ENCODE measurements around the gene CEMIP2.
A peak's percentile ranks its signal among the peaks of the same experiment; 100 is the strongest.

The CEMIP2 gene

DNA sequence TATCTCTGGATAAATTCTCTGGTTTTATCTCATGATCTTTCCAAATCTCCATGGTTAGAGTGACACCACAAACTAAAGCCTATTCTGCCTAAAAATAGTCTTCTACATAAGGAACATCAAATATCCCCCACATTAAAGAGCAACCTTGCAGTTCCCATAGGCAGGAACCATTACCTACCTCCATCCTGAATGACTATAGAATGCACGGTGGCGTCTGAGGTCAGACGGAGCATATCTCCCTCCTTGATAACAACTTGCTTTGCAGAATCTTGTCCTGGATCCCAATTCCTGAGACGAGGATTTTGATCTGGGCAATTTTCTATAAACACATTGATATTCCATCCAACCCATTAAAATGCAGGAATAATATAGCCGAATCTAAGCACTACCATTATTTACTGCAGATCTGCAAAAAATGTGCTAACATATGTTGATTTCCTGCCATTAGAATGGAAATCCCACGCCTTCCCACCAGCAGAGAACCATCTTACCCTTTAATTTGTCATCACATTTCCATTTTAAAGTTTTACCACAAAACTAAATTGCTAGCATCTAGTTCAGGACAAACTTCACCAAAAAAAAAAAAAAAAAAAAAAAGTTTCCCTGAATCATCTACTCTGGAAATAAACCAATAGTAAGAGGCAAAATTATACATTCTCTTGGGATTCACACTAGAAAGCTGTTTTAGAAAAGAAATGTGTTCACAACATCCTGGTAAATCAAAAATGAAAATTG, 22.1 kb downstream of the CEMIP2 start:
- no peak for DNase-seq (ENCODE audit: low spot score)

DNA sequence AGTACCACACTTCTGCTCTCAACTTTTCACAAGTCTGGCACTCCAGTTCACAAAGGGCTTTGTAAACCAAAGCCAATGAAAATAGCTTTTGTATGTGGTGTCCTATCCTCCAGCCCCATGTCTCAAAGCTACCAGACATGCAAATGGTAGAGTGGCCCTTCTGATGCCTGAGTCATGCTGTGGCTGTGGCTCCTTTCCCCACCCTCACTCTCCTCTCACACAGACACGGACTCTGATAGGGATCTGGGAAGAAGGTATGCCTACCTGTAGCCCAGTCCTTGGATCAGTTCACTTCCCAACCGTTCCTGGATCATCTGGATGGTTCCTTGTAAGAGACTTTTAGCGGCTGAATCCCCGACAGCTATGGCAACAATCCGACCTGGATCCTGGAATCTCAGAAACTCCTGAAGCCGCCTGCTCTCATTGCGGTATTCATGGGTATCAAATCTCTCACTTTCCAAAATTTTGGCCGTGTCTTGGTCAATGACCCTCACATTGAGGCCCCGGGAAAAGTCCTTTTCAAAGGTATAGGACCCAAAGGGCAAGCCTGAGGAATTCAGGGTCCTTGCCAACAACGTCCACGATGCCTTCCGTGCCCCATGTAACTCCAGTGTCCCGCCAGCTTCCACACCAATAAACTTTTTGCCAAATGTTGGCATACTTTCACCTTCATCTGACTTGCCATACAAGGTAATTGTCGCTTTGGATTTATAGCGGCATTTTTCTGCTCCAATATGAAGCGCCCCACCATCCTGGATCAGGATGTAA, 23.4 kb downstream of the CEMIP2 start:
- no peak for DNase-seq (ENCODE audit: low spot score)

DNA sequence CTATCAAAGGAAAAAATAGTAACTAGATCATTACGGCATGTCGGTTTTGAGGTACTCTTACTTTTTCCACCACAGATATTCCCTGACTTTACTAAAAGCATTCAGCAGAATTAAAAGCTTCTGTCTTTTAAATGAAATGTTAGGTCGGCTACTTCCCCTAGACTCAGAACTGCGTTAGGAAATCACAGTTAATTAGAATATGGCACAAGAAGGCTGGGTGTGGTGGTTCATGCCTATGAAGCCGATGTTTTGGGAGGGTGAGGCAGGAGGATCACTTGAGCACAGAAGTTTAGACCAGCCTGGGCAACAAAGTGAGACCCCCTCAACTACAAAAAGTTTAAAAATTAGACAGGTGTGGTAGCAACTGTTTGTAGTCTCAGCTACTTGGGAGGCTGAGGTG, 24.4 kb downstream of the CEMIP2 start:
- DNase-seq (ENCODE audit: low spot score): no peak

DNA sequence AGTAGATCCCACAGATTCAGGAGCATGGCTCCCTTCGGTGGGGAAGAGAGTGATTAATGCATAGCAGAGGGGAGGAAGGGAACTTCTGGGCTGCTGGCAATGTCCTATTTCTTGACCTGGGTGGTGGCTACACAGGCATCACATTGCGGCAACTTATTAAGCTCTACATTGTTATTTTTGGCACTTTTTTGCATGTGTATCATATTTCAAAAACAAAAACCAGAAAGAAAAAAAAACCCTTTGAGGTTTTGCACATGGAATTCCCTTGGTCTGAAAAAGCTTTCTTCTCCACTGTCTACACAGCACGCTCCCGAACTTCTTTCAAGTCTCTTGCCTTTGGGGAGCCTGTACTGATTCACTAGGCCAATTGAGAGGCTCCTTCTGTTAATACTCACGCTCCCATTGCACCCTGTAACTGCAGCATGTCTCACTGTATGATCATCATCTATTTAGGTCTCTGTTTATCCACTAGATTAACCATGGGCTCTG, 25.1 kb downstream of the CEMIP2 start:
- DNase-seq (ENCODE audit: low spot score): no peak

DNA sequence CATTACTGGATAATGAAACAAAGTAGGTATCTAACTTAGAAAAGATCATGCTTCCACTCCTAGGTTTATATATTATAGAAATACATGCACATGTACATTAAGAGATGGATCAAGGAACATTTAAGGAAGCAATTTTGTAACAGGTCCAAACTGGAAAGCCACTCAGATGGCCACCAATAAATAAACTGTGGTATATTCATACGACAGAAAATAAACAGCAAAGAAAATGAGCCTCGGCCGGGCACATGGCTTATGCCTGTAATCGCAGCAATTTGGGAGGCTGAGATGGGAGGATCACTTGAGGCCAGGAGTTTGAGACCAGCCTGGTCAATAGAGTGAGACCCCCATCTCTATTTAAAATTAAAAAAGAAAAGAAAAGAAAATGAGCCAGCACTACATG, 25.6 kb downstream of the CEMIP2 start:
- no peak for DNase-seq (ENCODE audit: low spot score)

DNA sequence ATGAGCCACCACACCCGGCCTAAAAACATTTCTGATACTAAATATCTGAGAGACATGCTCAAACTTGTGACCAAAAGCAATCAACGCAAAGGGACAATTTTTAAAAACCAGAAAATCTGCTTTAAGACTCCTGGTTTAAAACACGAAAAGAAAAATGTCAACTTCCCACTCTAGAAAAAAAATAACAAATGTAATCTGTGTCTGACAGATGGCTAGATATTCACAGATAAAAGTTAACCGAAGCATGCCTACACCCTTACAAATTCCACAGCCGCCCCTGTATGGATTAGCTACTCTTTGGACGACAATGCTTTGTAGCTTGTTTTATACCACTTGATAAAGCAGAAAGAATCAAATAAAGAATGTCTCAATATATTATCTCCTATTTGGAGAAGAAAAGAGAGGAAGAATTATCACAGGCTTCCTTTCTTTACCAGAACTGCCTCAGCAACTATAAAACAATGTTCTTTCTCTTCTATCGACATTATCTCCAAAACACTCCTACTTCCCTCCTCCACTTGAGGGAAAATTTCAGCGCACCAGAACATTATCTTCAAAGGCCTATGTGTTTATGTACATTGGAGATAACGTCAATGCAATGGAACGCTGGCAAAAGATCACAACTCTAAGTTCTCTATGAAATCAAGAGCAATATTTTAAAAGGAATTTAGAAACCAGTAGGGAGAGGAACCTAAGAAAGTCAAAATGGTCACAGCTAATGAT, 26.2 kb downstream of the CEMIP2 start:
- no peak for DNase-seq (ENCODE audit: low spot score)

DNA sequence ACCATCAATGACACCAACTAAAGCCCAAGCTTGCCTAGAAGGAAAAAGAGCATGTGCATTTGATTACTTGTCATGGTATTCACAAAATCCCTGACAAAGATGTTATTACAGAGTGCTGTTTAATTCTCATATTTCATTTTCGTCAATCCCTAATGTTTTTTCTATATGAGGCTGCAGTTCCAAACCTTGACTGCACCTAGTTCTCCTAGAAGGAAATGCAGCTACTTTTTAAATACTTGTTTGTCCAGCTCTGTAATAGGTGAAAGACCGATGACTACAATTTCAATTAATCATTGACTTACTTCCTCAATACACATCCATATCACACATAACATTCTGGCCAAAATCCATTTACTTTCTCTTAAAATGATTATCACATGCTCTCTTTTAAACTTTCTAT, 28.1 kb downstream of the CEMIP2 start:
- DNase-seq (ENCODE audit: low spot score): no peak

DNA sequence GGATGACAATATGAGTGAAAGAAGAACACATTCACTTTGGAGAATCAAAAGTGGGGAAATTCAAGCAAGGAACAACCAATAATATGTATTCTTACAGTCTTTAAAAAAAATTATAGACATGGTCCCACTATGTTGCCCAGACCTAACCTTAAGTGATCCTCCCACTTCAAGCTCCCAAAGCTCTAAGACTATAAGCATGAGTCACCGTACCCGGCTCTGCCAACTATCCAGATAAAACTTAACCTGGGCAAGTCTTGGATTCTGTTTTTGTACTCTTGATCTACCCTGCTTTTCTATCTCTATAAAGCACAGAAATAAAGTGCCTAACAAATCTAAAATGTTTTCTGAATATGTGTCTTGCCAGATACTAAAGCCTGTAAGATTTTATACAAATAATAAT, 30.9 kb downstream of the CEMIP2 start:
- no peak for DNase-seq (ENCODE audit: low spot score)

DNA sequence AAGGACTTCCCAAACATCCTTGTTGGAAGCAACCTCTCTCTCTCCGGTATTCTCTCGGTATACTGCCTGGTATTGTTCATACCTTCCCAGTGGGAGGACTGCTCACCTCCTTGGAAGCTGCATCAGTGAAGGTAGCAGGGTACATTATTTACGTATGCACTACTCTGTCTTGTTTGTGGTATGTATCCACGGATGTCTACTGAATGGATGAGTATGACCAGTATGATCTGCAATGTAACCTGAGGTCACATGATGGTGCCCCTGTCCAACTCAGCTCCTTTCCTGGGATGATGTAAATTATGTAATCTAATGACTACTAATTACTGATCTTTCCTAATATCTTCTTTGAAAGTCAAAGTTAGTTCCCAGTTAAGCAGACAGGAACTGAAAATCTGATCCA, 32.1 kb downstream of the CEMIP2 start:
- no peak for DNase-seq (ENCODE audit: low spot score)

DNA sequence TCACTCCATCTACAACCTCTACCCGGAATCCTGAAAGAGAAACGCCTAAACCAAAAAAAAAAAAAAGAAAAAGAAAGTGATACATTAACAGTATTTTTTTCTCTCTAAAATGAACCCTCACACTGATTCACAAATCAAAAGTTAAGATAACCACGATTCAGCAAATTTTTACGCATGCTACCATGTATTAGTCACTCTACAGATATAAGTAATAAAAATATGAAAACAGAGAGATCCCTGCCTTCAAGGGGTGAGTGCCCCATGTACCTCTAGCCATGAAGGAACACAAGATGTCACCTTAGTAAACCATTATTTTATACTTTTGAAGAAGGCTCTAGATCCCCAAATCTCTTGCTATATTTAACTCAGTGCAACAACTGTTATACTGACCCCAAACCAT, 33.4 kb downstream of the CEMIP2 start:
- DNase-seq (ENCODE audit: low spot score): no peak

DNA sequence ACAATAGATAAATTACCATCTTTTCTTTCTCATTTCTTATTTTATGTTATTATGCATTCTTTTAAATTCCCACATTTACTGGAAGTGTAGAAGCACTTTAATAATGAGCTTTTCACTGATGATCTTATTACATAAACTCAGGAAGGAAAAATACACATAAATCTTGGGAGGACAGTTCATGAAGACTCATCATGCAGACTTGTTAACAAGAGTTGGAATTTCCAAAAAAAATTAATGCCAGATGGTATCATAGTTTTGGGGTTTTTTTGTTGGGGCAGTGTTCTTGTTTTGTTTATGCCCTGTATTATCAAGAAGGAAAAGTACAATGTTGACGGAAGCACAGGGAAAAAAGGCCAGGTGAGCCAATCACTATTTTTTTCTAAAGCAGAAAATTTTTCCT, 35.1 kb downstream of the CEMIP2 start:
- DNase-seq (ENCODE audit: low spot score): peak; percentile 47

DNA sequence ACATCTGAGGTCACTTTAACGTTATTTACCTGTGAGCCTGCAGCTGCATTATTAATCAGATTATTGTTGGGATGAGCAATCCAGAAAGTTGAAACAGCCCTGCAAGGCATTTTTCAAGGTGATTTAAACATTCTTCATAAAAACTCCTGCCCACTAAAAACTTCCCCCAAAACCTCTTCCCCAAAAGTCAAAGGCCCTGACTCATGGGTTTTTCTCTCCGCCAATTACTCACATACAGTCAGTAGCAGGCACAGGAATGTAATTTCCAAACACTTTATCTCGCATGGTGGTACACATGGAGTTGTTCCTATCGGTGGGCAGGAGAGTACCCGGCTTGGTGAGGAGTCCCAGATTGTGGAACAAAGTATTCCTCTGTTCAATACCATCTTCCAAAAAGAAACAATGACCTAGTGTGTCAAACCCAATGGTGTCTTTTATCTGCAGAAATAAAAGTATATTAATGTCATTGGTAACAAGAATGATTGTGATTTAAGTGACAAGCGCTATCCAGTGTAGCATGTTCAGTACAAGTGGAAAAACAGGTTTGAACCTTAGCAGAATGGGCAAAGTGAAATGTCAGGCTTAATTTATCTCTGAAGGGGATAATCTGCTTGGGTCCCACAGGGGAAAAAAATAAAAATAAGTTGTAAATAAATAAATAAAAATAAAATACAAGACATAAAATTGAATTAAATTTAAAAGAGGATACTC, 38.3 kb downstream of the CEMIP2 start:
- no peak for DNase-seq (ENCODE audit: low spot score)

DNA sequence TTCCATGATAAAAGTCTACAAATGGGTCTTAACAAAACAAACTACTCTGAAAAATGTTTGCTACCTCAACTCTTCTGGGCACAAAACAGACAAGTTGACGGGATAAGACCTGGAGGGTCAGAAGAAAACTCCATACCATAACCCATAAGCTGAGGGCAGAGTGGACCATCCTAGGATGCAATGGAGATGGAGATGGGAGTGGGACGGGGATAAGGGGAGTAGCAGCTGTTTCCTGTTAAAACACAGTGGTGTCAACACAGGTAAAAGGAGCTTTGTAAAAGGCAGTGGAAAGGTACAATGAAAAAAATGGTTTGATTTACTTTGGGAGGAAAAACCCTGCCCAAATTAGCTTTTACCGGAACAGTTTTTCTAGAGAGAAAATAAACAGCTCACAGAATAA, 41.6 kb downstream of the CEMIP2 start:
- DNase-seq (ENCODE audit: low spot score): no peak

DNA sequence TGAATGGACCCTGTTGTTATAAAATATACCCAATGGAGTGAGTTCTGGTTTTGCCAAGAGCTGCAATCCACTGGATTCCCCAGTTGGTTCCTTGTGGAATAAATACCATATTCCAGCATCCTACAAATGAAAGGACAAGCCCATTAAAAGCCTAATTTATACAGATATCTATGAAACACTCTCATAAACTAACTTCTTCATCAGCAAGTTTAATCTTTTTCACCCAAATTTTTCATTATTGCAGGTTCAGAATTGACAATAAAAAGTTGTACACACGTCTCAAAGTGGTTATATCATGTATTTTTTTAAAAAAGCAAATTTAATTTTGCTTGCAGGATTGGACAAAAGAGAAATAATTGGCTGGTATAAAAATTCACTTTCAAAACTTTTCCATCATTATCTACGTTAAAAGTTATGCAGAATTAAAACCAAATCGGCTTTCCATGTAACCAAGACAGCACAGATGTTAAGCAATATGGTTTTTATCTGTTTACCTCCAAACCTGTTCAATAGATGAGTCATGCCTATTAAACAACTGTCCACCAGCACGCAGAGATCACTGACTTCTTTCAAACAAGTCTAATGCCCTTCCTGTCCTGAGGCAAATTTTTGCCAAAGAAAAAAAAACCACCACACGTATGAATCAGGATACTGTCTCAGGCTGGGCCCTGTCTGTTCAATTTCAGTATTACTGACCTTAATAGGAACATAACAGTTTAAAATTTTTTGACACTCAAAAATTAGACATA, 42.5 kb downstream of the CEMIP2 start:
- peak; percentile 41 for DNase-seq (ENCODE audit: low spot score)

DNA sequence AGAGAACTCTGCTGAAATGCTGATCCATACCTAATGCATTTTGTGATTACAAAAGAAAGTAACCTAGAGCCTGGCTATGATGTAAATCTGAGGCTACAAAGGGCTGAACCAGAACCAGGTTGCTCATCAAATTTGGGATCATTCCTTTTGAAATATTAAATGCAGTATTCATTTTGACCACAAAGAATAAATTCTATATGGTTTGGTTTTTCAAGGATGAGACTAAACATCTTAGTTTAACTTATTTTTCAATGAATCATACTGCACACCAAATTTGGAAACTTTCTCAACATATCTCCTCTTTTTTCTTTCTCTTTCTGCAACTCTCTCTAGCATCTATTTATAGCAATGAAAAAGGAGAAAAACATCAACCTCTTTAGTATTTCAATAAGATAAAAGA, 46.5 kb downstream of the CEMIP2 start:
- DNase-seq (ENCODE audit: low spot score): no peak

DNA sequence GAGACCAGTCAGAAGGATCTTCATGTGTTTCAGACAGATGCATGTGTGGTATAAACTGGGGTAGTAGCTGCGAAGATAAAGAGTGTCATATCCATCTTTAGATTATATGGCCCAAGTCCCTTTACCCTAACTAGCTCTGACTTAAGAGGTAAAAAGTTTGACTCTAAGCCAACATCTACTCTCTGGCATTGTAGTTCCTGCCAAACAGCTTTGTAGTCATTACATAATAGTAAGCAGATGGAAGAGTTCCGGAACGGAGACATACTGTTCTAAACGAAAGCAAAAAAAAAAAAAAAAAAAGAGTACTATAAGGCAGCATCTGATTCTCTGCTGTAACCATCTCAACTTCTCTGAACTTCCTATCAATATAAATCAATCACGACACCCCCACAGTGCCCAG, 48.8 kb downstream of the CEMIP2 start:
- peak; percentile 33 for DNase-seq (ENCODE audit: low spot score)

DNA sequence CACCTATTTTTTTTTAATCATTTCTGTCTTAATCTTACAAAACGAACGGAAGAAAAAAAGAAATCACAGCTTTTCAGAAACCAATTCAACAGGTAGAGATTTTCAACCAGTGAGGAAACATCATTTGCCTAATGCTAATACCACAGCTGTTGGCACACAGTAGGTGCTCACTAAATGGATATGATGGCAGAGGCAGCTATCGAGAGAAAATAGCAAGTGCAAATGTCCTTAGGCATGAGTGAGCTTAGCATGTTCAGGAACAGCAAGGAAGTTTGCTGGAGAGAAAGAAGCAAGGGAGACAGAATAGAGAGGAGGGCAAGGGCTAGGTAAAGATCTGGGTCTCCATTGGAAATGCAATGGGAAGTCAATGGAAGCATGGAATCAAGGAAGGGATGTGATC, 49.2 kb downstream of the CEMIP2 start:
- DNase-seq (ENCODE audit: low spot score): no peak

DNA sequence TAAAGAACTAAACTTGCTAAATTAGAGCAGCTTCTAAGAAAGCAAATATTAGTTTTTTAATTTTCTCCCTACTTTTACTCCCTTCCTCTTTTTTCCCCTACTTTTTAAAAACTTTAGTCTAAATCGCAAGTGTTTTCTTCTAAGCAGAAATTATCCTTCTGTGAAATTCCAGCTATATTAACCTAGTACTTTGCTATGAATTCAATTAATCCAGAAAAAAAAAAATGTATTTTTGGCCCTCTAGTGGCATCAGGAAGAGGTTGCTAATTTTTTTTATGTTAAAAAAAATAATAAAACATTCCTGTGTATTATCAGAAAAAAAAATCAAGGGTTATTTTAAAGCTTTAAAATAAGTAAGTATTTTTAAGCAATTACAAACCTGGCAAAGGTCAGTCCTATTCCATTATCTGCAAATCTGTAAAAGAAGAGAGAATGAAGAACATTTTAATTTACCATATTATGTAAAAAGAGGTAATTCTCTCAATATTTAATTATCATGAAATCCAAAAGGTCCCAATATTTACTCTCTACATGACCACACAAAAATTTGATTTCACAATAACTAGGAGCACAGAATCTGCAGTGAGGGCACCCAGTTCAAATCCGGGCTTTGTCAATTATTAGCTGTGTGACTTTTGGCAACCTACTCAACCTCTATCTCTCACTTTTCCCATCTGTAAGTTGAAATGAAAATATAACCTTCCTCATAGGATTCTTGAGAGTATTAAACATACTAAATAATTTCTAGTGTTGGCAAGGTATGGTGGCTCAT, 52.0 kb downstream of the CEMIP2 start:
- no peak for DNase-seq (ENCODE audit: low spot score)

DNA sequence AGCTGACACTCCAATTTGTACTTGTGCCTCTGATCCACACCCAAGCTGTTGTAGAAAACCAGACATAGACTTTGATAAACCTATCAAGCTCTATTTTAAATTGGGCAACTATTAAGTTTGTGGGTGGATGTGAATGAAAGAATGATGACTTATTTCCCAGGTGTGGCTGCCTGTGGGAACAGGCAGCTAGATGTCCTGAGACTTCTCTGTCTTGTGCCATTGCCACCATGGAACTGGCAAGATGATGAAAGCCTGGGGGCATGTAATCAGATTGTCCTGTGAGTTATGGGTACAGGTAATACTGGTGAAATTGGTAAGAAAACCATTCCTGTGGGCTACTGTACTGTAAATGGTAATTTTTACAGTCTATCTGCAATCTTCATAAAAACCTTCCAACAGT, 57.5 kb downstream of the CEMIP2 start:
- DNase-seq (ENCODE audit: low spot score): no peak

DNA sequence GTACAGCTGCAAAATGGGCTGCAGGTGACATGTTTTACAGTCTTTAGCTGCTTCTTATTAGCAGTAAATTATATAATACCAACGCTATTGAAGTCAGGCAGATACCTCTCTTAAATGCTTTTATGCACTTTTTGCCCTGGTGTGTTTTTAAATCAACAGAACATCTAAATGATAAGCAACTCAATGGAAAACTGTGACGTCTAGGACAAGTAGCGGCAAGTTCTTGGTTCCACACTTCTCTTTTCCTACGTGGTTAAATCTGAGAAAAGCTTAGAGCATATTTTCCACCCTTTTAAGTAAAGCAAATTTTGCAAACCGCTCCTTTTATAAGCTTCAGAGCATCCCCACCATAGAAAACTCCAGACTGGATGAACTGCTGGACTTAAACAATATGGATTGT, 58.1 kb downstream of the CEMIP2 start:
- no peak for DNase-seq (ENCODE audit: low spot score)

DNA sequence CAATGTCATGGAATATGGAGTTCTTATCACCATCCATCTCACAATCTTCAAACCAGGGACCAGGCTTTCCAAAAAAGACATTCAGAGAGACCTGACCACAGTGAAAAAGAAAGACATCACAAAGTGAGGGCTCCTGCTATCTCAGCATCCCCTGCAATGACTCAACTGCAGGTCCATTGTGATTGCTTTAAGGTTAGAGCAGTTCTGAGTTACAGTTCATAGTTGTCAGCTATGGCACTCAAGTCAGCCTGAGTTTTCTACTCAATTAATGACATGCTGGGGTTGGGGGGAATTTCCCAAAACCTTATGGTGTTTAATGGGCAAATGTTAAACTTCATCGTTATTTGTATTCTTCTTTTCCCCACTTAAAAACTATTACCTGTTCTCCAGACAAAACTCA, 58.9 kb downstream of the CEMIP2 start:
- no peak for DNase-seq (ENCODE audit: low spot score)

Measured in AG08395 (cell line).